Stimulated activated naive B cell treated with anti-CD40 and anti-IgM and Interleukin-4, amounts not matched to agents 10 μg/mL and 1 μg/mL and 100 μg/mL, for 72 hours (primary cell): ENCODE measurements around the gene SOCS2.

ENCODE experiments used
- ATAC-seq, 2 donors: fragments of 150-1000 bp; cut with Tn5 transposase; replicated peaks; 2 replicates each; pipeline ENCODE4 v1.10.0; 2021; ENCODE audit warnings: moderate library complexity in 1 of 2
- DNase-seq: peaks from one replicate; pipeline ENCODE4 v3.0.0; 2021
- H3K27ac Mint-ChIP-seq: one replicate; pipeline ENCODE4 v1.8.0; 2022; ENCODE audit warnings: mild to moderate bottlenecking, mixed read lengths
- H3K27me3 Mint-ChIP-seq, 2 donors: one replicate each; pipeline ENCODE4 v1.8.0; 2022; ENCODE audit warnings: mixed read lengths in 2 of 2
- H3K36me3 Mint-ChIP-seq, 2 donors: one replicate each; pipeline ENCODE4 v1.8.0; 2022; ENCODE audit warnings: mixed read lengths in 2 of 2, mild to moderate bottlenecking in 1 of 2
- H3K4me1 Mint-ChIP-seq, 2 donors: one replicate each; pipeline ENCODE4 v1.8.0; 2022; ENCODE audit warnings: mixed read lengths in 2 of 2, mild to moderate bottlenecking in 1 of 2
- H3K4me3 Mint-ChIP-seq, 2 donors: one replicate each; pipeline ENCODE4 v1.8.0; 2022; ENCODE audit warnings: mild to moderate bottlenecking in 2 of 2, mixed read lengths in 2 of 2, moderate library complexity in 1 of 2
- H3K9me3 Mint-ChIP-seq, 2 donors: one replicate each; pipeline ENCODE4 v1.8.0; 2022; ENCODE audit warnings: mixed read lengths in 2 of 2, mild to moderate bottlenecking in 1 of 2

SOCS2 gene, protein sequence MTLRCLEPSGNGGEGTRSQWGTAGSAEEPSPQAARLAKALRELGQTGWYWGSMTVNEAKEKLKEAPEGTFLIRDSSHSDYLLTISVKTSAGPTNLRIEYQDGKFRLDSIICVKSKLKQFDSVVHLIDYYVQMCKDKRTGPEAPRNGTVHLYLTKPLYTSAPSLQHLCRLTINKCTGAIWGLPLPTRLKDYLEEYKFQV

DNA sequence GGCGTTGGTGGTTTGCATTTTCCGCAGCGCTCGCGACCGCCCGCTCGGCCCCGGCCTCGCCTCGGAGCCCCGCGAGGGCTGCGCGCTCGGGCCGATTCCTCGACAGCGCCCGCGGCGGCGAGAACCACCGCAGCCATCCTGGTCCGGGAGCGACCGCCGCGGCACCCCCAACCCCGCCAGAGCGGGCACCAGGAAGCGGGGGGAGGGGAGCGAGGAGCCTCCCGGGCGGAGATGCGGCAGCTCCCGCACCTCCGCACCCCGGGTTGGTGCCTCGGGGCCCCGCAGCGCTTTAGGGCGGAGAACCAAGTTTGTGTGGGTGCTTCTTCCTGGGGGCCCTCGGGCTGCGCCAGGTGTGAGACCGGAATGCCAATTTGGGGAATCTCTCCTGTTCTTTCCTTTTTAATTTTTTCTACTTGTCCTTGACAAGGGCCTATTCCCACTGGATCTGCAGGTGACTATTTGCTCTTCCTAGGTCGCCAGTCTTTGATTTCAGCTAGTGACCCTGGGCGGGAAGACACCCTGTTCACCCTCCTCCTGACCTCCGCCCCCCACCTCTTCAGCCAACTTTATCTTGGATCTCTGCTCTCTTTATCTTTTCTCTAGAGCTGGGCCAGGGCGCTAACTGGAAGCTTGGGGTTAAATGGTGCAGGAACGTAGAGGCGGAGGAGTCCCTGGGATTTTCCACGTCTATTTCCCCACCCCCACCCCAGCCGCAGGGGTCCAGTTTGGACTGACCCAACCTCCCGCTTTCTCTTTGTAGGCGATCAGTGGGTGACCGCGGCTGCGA is at the start of gene SOCS2:
SOCS2 (plus strand) TSS at position 751 of the 787 bp plus-strand sequence. CDS start 223 bp downstream, outside the sequence.
- H3K9me3 Mint-ChIP-seq: no peaks in the 10 kb centered on the region
- DNase-seq: peak; percentile 26
- H3K4me3 Mint-ChIP-seq: peak within 1 kb of the TSS; percentile 82 to 91
- H3K27me3 Mint-ChIP-seq: peaks cover 36 to 53% of the 10 kb centered on the region in 2 donors
- peak within 1 kb of the TSS; percentile 85 for H3K27ac Mint-ChIP-seq
- ATAC-seq: no peak
- peaks cover 16 to 26% of the 10 kb centered on the region in 2 donors for H3K4me1 Mint-ChIP-seq
- H3K36me3 Mint-ChIP-seq: peaks cover 2 to 4% of the 10 kb centered on the region in 2 donors

DNA sequence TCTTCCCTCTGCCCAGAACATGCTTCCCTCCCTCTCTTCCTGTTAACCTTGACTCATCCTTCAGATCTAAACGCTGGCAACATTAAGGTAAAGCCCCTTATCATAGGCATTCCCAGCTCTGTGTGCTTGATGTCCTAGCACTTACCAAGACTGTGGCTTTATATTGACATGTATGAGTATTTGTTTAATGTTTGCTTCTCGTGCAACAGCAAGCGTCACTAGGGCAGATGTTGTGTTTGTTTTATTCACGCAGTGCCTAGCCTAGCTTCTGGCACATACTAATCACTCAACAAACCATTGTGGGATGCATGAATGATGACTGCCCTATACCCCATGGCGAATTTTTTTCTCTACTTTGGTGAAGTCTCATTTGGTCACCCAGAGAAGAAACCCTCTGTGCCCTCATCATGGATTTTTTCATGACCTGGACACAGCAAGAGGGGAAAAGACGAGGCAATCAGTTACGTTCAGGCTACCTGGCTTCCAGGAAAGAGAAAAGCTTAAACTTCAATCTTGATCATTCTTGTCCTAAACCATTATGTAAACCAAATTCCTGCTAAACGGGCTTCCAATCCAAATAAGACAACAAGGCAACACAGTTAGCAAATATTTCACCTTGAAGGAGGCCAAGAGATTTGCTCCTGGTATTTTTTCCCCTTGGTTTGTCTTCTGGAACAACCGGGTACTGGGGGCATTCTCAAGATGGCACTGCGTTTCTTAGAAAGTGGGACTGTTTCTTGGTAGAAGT is 47.9 kb upstream of the SOCS2 start:
- DNase-seq (no peak), ATAC-seq (no peak)
- Mint-ChIP-seq H3K4me3 (no peak overlapping the region), H3K27me3 (peaks cover 5 to 9% of the 10 kb centered on the region in 2 donors), H3K36me3 (no peaks in the 10 kb centered on the region), H3K27ac (no peak overlapping the region), H3K4me1 (no peaks in the 10 kb centered on the region), H3K9me3 (no peaks in the 10 kb centered on the region)

DNA sequence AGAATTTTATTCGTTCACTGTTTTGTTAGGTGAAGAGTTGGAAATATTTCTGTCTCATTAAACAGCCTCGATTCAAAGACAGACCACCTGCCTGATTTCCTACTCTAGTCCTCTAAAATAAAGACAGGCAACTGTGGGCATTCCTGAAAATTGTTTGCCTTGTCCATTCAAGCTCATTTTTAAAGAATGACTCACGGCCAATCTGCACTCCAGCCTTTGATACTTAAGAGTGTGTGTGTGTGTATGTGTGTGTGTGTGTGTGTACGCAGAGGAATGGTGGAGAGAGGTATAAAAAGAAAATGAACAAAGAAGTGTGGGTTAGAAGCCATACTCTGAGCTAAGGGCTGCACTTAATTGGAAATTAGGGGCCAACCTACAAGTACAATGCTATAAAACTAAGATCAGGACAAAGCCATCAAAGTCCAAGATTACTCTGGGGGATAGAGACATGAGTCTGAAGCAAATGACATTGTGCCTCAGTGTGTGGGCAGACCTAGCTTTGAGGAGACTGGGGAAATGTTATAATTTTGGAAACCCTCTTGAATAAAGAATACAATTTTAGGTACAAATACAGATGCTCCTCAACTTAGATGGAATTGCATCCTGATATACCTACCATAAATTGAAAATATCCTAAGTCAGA is 45.6 kb upstream of the SOCS2 start:
- Mint-ChIP-seq H3K36me3 (no peaks in the 10 kb centered on the region), H3K27ac (no peak overlapping the region), H3K4me3 (no peak overlapping the region), H3K9me3 (no peaks in the 10 kb centered on the region), H3K27me3 (peaks cover 5 to 11% of the 10 kb centered on the region in 2 donors), H3K4me1 (no peaks in the 10 kb centered on the region)
- DNase-seq (no peak), ATAC-seq (no peak)

DNA sequence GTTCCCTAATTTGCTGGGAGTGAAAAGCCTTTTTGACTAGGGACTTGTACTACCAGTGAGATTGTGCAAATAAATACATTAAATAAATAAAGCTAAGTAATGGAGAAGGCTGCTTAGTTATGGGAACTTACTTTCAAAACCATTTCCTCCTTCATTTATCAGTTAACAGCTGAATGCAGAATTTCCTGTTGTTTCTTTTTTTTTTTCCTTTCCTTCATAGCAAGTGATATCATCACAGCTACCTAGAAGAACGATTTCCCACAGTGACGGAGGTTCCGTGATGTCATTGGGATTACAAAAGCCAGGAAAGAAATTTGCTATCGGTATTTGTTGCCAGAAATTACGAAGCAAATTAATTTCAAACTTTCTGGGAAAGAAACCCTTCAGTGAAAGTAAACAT is 42.1 kb upstream of the SOCS2 start:
- no peak overlapping the region for H3K4me3 Mint-ChIP-seq
- peaks cover 4% of the 10 kb centered on the region in 2 donors for H3K4me1 Mint-ChIP-seq
- no peak for ATAC-seq
- peaks cover 2 to 6% of the 10 kb centered on the region in 2 donors for H3K36me3 Mint-ChIP-seq
- DNase-seq: no peak
- no peak overlapping the region for H3K27ac Mint-ChIP-seq
- H3K27me3 Mint-ChIP-seq: peaks cover 0 to 5% of the 10 kb centered on the region in 2 donors
- H3K9me3 Mint-ChIP-seq: peaks cover 5 to 11% of the 10 kb centered on the region in 2 donors

DNA sequence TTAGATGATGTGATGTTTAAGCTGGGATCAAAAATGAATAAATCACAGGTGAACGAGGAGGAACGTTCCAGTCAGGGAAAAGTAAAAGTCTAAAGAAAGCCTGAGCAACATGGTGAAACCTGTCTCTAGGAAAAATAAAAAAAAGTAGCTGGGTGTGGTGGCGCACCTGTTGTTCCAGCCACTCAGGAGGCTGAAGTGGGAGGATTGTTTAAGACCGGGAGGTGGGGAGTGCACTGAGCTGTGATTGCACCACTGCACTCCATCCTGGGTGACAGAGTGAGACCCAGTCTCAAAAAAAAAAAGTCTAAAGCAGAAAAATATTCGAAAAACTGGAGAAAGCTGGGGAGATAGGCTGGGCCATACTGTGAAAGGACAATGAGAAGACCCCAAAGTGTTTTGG is 39.2 kb upstream of the SOCS2 start:
- no peak overlapping the region for H3K4me3 Mint-ChIP-seq
- ATAC-seq: no peak

DNA sequence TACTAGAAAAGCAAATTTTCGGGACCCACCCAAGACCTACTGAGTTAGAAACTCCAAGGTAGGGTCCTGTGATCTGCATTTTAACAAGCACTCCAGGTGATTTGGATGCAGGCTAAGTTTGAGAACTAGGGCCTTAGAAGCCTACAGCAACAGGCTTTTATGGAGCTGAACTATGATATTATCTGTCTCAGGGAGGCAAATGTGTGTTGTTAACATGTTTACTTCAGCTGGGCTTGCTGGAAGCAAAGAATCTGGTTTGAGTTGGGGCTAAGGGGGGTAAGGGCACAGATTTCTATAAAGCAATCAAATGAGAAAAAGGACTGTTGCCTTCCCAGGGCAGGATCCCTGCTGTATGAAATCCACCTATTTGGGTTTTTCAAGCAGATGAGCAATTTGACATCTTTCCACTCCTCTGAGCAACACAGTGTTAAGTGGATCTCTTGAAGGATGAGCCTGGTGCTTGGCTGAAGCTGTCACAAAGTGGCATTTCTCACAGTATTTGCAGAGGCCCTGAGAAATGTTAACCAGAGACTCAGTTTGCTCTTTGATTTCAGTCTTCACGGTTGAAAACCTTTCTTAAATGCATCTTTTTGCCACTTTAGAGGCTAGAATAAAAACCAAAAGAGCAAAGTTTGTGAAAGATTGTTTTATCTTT is 36.2 kb upstream of the SOCS2 start:
- H3K36me3 Mint-ChIP-seq: peaks cover 2 to 6% of the 10 kb centered on the region in 2 donors
- no peak for DNase-seq
- H3K9me3 Mint-ChIP-seq: peaks cover 5 to 11% of the 10 kb centered on the region in 2 donors
- H3K4me3 Mint-ChIP-seq: no peak overlapping the region
- H3K27me3 Mint-ChIP-seq: no peaks in the 10 kb centered on the region
- H3K4me1 Mint-ChIP-seq: peaks cover 19 to 27% of the 10 kb centered on the region in 2 donors
- no peak overlapping the region for H3K27ac Mint-ChIP-seq
- peak; percentile 26 to 34 for ATAC-seq

More for the DNA sequence above, 39.2 kb upstream of the SOCS2 start:
- Mint-ChIP-seq H3K27ac (no peak overlapping the region), H3K27me3 (peaks cover 0 to 5% of the 10 kb centered on the region in 2 donors), H3K4me1 (peaks cover 14 to 21% of the 10 kb centered on the region in 2 donors), H3K9me3 (peaks cover 5 to 11% of the 10 kb centered on the region in 2 donors), H3K36me3 (peaks cover 2 to 6% of the 10 kb centered on the region in 2 donors)
- DNase-seq: no peak

DNA sequence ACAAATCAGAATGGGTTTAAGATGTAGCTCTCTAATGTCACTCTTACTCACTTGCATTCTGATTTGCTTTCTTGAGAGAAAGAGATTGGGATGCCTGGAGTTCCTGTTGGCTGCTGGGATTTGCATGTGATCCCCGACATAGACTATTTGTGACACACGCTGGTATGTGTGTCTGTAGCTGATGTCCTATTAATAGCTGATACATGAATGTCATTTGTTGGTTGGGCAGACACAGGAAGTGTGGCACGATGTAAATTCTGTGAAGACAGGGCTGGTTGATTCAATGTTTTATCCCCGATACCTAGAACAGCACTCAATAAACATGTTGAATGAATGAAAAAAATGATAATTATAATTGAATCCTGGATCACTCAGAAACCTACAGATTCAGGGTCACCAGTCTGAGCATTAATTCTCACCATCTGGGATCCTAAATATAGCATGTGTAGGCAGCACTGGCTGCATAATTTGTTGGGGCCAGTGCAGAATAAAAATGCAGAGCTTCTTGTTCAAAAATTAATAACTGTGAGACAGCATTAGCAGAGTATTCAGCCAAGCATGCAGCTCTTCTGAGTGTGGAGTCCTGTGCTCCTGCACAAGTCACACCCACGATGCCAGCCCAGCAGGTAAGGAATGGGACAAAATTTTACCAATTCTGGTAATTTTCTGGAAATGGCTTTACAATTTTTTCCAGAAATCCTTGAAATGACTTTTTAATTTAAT is 35.5 kb upstream of the SOCS2 start:
- Mint-ChIP-seq H3K27me3 (no peaks in the 10 kb centered on the region), H3K36me3 (peaks cover 2 to 6% of the 10 kb centered on the region in 2 donors), H3K4me3 (peak overlapping the region in 1 of 2 donors; percentile 4), H3K9me3 (peaks cover 5 to 11% of the 10 kb centered on the region in 2 donors), H3K4me1 (peaks cover 19 to 27% of the 10 kb centered on the region in 2 donors), H3K27ac (no peak overlapping the region)
- ATAC-seq: peak; percentile 90 to 92
- DNase-seq: no peak

DNA sequence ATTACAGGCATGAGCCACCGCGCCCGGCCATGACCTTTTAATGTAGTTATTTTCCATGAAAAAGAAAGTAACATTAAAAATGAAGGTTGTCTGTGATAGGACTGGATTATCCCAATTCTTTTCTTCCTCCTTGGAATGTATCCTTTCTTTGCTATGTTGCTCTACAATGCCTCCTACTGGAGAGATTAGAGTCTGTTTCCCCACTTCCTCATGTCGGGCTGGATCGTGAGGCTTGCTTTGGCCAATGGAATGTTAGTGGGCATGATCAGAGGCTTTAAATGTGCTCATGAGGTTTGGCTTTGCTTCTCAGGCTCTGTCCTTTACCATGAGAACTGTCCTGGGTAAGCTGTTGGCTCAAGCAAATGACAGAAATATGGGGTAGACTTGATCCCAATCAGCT is 34.7 kb upstream of the SOCS2 start:
- Mint-ChIP-seq H3K27me3 (no peaks in the 10 kb centered on the region), H3K4me1 (peaks cover 15 to 27% of the 10 kb centered on the region in 2 donors), H3K36me3 (peaks cover 0 to 2% of the 10 kb centered on the region in 2 donors), H3K4me3 (no peak overlapping the region), H3K27ac (no peak overlapping the region), H3K9me3 (peaks cover 1 to 4% of the 10 kb centered on the region in 2 donors)
- DNase-seq (no peak), ATAC-seq (no peak)

DNA sequence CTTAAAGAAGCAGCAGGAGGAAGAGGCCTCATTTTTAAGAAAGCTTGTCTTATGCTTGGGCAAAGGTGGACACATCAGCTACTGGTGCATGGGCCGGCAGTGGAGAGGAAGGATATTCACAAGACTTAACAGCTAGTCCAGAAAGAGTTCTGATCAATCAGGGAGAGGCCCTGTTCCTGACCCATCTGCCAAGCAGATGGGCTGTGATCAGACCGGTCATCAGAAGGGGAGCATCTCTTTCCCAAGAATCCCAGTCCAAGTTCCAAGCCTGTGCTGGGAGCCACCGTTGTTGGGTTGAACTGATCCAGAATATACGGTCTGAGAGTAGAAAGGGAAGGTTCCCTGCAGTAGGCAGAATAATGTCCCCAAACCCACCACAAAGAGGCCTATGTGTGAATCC is 32.7 kb upstream of the SOCS2 start:
- H3K27ac Mint-ChIP-seq: no peak overlapping the region
- H3K27me3 Mint-ChIP-seq: peaks cover 0 to 11% of the 10 kb centered on the region in 2 donors
- ATAC-seq (no peak), DNase-seq (no peak)
- H3K9me3 Mint-ChIP-seq: peaks cover 0 to 4% of the 10 kb centered on the region in 2 donors
- peaks cover 15 to 26% of the 10 kb centered on the region in 2 donors for H3K4me1 Mint-ChIP-seq
- H3K4me3 Mint-ChIP-seq: no peak overlapping the region
- H3K36me3 Mint-ChIP-seq: no peaks in the 10 kb centered on the region

DNA sequence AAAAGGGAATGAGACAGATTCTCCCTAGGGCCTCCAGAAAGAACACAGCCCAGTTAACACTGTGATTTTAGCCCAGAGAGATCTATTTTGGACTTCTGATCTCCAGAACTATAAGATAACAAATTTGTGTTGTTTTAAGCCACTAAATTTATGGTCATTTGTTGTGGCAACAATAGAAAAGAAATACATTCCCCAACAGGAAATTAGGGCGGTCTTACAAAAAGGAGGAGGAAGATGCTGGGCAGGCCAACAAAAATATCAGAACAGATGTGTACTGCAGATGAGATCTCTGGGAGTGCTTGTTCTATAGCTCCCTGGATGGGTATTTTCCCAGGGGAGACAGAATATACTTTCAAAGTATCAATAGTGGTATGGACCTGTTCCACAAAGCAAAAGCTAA is 32.0 kb upstream of the SOCS2 start:
- H3K4me1 Mint-ChIP-seq: peaks cover 15 to 22% of the 10 kb centered on the region in 2 donors

DNA sequence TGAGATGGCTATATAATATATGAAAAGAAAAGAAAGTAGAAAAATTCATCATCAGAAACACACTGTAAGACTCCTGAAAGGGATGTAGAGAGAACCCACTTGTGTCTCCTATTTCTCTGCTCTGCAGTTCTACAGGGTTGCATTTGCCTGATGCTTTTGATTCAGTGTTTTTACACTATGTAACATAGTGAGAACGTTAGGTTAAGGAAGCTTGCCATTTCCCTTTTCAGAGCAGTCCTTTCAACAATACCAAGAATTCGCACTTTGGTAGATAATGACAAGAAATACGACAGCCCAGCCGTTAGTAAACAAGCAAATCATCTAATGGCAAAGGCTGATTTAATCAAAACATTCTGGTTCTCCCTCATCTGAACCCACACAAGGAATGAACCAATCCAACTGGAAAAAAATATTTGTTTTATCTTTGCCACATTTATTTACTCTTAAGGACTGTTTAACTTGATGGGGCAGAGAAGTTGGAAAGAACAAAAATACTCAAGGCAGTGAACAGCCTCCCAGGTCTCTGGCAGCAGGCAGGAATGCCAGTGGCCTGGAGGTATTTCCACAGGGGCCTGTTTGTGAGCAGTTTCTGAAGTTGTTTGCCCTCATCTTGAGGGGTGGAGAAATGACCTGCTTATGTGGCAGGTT is 30.8 kb upstream of the SOCS2 start:
- no peak overlapping the region for H3K27ac Mint-ChIP-seq
- no peaks in the 10 kb centered on the region for H3K36me3 Mint-ChIP-seq
- no peak overlapping the region for H3K4me3 Mint-ChIP-seq
- ATAC-seq (no peak), DNase-seq (no peak)
- peaks cover 0 to 11% of the 10 kb centered on the region in 2 donors for H3K27me3 Mint-ChIP-seq
- H3K9me3 Mint-ChIP-seq: no peaks in the 10 kb centered on the region
- peaks cover 6 to 10% of the 10 kb centered on the region in 2 donors for H3K4me1 Mint-ChIP-seq

More for the DNA sequence above, 32.0 kb upstream of the SOCS2 start:
- DNase-seq: no peak
- Mint-ChIP-seq H3K9me3 (no peaks in the 10 kb centered on the region), H3K36me3 (no peaks in the 10 kb centered on the region), H3K4me3 (no peak overlapping the region), H3K27ac (no peak overlapping the region), H3K27me3 (peaks cover 0 to 11% of the 10 kb centered on the region in 2 donors)
- ATAC-seq: no peak

DNA sequence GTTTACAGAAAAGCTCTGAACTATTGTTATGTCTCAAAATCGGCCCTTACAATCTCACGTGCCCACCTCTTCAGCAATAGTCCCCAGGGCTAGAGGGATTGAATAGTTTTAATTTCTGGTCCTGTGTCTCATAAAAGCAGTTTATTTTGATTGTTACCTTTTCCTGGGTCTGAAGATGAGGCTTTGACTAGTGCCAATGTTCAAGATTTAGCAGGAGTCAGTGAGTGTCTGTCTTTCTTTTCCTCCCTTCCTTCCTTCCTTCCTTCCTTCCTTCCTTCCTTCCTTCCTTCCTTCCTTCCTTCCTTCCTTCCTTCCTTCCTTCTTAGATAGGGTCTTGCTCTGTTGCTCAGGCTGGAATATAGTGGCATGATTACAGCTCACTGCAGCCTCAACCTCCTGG is 24.7 kb upstream of the SOCS2 start:
- Mint-ChIP-seq H3K27ac (no peak overlapping the region), H3K9me3 (no peaks in the 10 kb centered on the region), H3K36me3 (no peaks in the 10 kb centered on the region)

DNA sequence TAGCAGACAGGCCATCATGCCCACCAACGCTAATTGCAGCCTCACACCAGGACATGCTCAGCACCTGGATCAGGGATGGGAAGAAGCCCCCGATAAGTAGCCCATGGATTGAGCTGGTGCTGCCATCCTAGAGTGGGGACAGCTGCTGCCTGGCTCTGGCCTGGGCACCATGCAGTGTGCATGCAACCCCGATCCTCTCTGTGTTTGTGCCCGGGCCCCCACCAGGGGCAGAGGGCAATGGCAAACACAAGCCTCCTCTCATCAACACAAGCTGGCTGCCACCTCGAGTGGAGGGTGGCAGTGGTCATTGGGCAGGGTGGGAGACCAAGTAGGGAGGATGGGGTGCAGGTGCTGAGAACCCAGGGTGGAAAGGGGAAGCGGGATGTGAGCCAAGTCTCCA is 23.3 kb upstream of the SOCS2 start:
- H3K27ac Mint-ChIP-seq: no peak overlapping the region

More for the DNA sequence above, 24.7 kb upstream of the SOCS2 start:
- no peak for ATAC-seq
- H3K4me3 Mint-ChIP-seq: no peak overlapping the region
- no peak for DNase-seq
- H3K27me3 Mint-ChIP-seq: peaks cover 3 to 11% of the 10 kb centered on the region in 2 donors
- no peaks in the 10 kb centered on the region for H3K4me1 Mint-ChIP-seq

More for the DNA sequence above, 23.3 kb upstream of the SOCS2 start:
- DNase-seq: no peak
- H3K9me3 Mint-ChIP-seq: peaks cover 0 to 4% of the 10 kb centered on the region in 2 donors
- peaks cover 2 to 3% of the 10 kb centered on the region in 2 donors for H3K27me3 Mint-ChIP-seq
- no peak for ATAC-seq
- no peak overlapping the region for H3K4me3 Mint-ChIP-seq
- H3K4me1 Mint-ChIP-seq: peaks cover 7 to 9% of the 10 kb centered on the region in 2 donors
- H3K36me3 Mint-ChIP-seq: no peaks in the 10 kb centered on the region
